Measurements from ENCODE around the gene SLFN14. TPM values are rescaled to one million over a fixed set of nuclear protein-coding genes. Genes with fewer than 3 reads are reported as not detected.

Gene SLFN14
- total and polyA plus RNA-seq, 2 experiments from 2014 or later: 0.12 to 0.21 TPM

GRCh38 chr17:35557353-35557752 is 3.3 kb downstream of the SLFN14 start:
- no peaks in the 10 kb centered on the region for H3K36me3 ChIP-seq
- no peak overlapping the region for H3K27ac ChIP-seq
- no peak overlapping the region for H3K4me3 ChIP-seq
- peaks cover 15% of the 10 kb centered on the region for H3K27me3 ChIP-seq
- TF ChIP-seq CTCF (IDR thresholded peaks at IDR 0.05; ENCODE audit: low read depth, low read length): no peak
- peaks cover 6% of the 10 kb centered on the region for H3K4me1 ChIP-seq (ENCODE audit: low read depth)
- no peak for DNase-seq (ENCODE audit: low read depth in 1 of 2, low spot score in 1 of 2)
- no peaks in the 10 kb centered on the region for H3K9me3 ChIP-seq (ENCODE audit: low read depth)

- no peak for DNase-seq (ENCODE audit: low read depth in 1 of 2, low spot score in 1 of 2)
- no peak overlapping the region for H3K27ac ChIP-seq
- H3K4me3 ChIP-seq: no peak overlapping the region
- H3K36me3 ChIP-seq: no peaks in the 10 kb centered on the region
- peaks cover 6% of the 10 kb centered on the region for H3K4me1 ChIP-seq (ENCODE audit: low read depth)
- peaks cover 15% of the 10 kb centered on the region for H3K27me3 ChIP-seq
- H3K9me3 ChIP-seq (ENCODE audit: low read depth): no peaks in the 10 kb centered on the region
- peak; percentile 17 for TF ChIP-seq CTCF (IDR thresholded peaks at IDR 0.05; ENCODE audit: low read depth, low read length)
Measured at GRCh38 chr17:35555691-35556090, 4.9 kb downstream of the SLFN14 start.

DNA sequence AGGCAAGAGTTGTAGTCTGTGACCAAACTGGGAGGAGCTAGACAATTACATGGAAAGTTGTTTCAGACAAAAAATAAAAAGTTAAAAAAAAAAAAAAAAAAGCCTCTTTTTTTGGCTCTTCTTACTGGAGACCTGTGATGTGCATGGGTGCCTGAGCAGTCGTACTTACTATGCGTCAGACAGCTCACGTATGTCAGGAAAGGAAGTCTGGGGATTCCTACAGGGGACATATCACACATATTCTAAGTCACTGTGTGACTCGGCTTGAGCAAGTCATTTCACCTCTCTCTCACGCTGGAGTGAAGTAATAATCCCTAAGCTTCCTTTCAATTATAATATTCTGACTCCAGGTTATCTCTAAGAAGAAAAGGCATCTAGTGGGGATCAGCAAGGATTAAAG is 6.0 kb downstream of the SLFN14 start:
- no peak for TF ChIP-seq CTCF (IDR thresholded peaks at IDR 0.05; ENCODE audit: low read depth, low read length)
- DNase-seq (ENCODE audit: low read depth in 1 of 2, low spot score in 1 of 2): no peak
- Histone ChIP-seq H3K9me3 (ENCODE audit: low read depth) (no peaks in the 10 kb centered on the region), H3K36me3 (no peaks in the 10 kb centered on the region), H3K27ac (no peak overlapping the region), H3K27me3 (peaks cover 22% of the 10 kb centered on the region), H3K4me3 (no peak overlapping the region), H3K4me1 (ENCODE audit: low read depth) (no peaks in the 10 kb centered on the region)

DNA sequence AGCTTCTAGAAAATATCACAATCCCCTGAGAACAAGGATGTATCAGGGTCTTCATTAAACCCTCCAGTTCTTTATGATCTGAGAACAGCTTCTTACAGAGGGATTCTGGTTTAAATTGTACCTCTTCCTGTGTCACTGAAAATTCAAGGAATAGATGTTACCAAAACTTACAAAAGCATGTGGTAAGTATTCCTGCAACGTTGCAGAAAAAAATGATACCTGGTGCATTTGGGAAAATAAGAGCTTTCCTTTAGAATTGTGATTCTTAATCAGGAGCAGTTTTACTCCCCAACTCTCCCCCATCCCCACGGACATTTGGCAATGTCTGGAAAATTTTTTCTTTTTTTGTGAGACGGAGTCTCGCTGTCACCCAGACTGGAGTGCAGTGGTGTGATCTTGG is 7.3 kb downstream of the SLFN14 start:
- Histone ChIP-seq H3K9me3 (ENCODE audit: low read depth) (no peaks in the 10 kb centered on the region), H3K27ac (no peak overlapping the region), H3K36me3 (no peaks in the 10 kb centered on the region), H3K27me3 (peaks cover 36% of the 10 kb centered on the region), H3K4me1 (ENCODE audit: low read depth) (no peaks in the 10 kb centered on the region), H3K4me3 (no peak overlapping the region)
- TF ChIP-seq CTCF (IDR thresholded peaks at IDR 0.05; ENCODE audit: low read depth, low read length): no peak
- no peak for DNase-seq (ENCODE audit: low read depth in 1 of 2, low spot score in 1 of 2)

- no peak overlapping the region for H3K4me3 ChIP-seq
- no peak for DNase-seq (ENCODE audit: low read depth in 1 of 2, low spot score in 1 of 2)
- no peaks in the 10 kb centered on the region for H3K9me3 ChIP-seq (ENCODE audit: low read depth)
- peaks cover 64% of the 10 kb centered on the region for H3K27me3 ChIP-seq
- H3K4me1 ChIP-seq (ENCODE audit: low read depth): no peaks in the 10 kb centered on the region
- H3K36me3 ChIP-seq: no peaks in the 10 kb centered on the region
- no peak for TF ChIP-seq CTCF (IDR thresholded peaks at IDR 0.05; ENCODE audit: low read depth, low read length)
- no peak overlapping the region for H3K27ac ChIP-seq
Measured at GRCh38 chr17:35548978-35549377, 11.6 kb downstream of the SLFN14 start.
